Activated naive CD8-positive, alpha-beta T cell treated with anti-CD3 and anti-CD28 coated beads, Interleukin-2, amount 10 ng/mL, durations not matched to agents 7 days and 5 days (primary cell): ENCODE results near the gene TESMIN. TPM values are rescaled to one million over a fixed set of nuclear protein-coding genes. Genes with fewer than 3 reads are reported as not detected.

Experiments used
- ATAC-seq: fragments of 150-1000 bp; cut with Tn5 transposase; one replicate; pipeline ENCODE4 v1.10.0; 2021; ENCODE audit warnings: low read depth, moderate library complexity
- POLR2A ChIA-PET: fragments of 350-600 bp; sonication (Branson Sonifier 250); formaldehyde crosslinking; loops from one replicate; lab custom pipeline; 2021; ENCODE audit warnings: antibody characterized with exemption; lab: Charles Lee
- DNase-seq: peaks from one replicate; pipeline ENCODE4 v3.0.0; 2021
- H3K27ac Mint-ChIP-seq: one replicate; pipeline ENCODE4 v1.8.0; 2022; ENCODE audit warnings: mild to moderate bottlenecking, mixed read lengths
- H3K27me3 Mint-ChIP-seq: one replicate; pipeline ENCODE4 v1.8.0; 2022; ENCODE audit warnings: mild to moderate bottlenecking, moderate library complexity, mixed read lengths
- H3K36me3 Mint-ChIP-seq: one replicate; pipeline ENCODE4 v1.8.0; 2021; ENCODE audit warnings: mild to moderate bottlenecking, mixed read lengths
- H3K4me1 Mint-ChIP-seq: one replicate; pipeline ENCODE4 v1.8.0; 2021; ENCODE audit warnings: mixed read lengths
- H3K4me3 Mint-ChIP-seq: one replicate; pipeline ENCODE4 v1.8.0; 2022; ENCODE audit warnings: mild to moderate bottlenecking, moderate library complexity, mixed read lengths
- H3K9me3 Mint-ChIP-seq: one replicate; pipeline ENCODE4 v1.8.0; 2021; ENCODE audit warnings: mixed read lengths
- total RNA-seq, 2 experiments: library from RNA; stranded (reverse); gene quantifications; one replicate each; pipeline ENCODE4 v1.2.3, GENCODE V29; 2021

The TESMIN gene
- total RNA-seq, 2 experiments from 2014 or later, result 9.2 to 10.5 TPM

DNA sequence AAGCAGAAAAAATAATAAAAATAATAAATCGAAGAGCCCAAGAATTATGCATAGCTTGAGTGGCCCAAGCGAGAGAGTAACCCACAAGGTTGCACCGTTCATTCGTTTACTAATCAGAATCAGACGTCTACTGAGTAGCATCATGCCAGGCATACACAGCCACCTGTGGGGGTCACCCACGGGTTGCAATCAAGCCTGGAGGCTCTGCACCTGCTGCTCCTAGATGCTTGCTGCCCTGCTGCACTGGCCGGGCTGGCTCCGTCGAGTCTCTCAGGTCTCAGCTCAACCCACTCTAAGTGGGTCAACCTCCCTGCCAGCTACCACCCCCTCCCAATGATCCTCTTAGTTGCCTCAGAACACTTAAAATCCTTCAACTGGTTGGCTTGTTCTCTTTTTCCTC lies 2.0 kb upstream of the TESMIN start:
- no peak for DNase-seq
- Mint-ChIP-seq H3K27me3 (peaks cover 3% of the 10 kb centered on the region), H3K4me3 (no peak overlapping the region), H3K4me1 (peaks cover 6% of the 10 kb centered on the region), H3K36me3 (peaks cover 18% of the 10 kb centered on the region), H3K27ac (no peak overlapping the region), H3K9me3 (no peaks in the 10 kb centered on the region)
- ATAC-seq, result no peak
- POLR2A ChIA-PET, result no interaction called here

DNA sequence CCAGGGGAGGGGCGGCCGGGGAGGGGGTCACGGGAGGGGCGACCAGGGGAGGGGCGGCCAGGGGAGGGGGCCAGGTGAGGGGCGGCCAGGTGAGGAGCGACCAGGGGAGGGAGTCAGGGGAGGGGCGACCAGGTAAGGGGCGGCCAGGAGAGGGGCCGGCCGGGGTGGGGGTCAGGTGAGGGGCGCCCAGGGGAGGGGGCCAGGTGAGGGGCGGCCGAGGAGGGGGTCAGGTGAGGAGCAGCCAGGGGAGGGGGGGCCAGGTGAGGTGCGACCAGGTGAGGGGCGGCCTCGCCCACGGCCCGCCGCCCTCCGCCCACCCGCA lies 355 bp downstream of the TESMIN start:
- Mint-ChIP-seq H3K36me3 (peaks cover 8% of the 10 kb centered on the region), H3K4me3 (no peak overlapping the region), H3K27me3 (peaks cover 3% of the 10 kb centered on the region), H3K4me1 (peaks cover 8% of the 10 kb centered on the region), H3K9me3 (no peaks in the 10 kb centered on the region), H3K27ac (no peak overlapping the region)
- POLR2A ChIA-PET, result interaction anchor here (0.8 kb wide), 1 partner anchor 87 kb away, joined by 3 read pairs; no protein-coding TSS in a partner anchor
- DNase-seq (no peak), ATAC-seq (no peak)

DNA sequence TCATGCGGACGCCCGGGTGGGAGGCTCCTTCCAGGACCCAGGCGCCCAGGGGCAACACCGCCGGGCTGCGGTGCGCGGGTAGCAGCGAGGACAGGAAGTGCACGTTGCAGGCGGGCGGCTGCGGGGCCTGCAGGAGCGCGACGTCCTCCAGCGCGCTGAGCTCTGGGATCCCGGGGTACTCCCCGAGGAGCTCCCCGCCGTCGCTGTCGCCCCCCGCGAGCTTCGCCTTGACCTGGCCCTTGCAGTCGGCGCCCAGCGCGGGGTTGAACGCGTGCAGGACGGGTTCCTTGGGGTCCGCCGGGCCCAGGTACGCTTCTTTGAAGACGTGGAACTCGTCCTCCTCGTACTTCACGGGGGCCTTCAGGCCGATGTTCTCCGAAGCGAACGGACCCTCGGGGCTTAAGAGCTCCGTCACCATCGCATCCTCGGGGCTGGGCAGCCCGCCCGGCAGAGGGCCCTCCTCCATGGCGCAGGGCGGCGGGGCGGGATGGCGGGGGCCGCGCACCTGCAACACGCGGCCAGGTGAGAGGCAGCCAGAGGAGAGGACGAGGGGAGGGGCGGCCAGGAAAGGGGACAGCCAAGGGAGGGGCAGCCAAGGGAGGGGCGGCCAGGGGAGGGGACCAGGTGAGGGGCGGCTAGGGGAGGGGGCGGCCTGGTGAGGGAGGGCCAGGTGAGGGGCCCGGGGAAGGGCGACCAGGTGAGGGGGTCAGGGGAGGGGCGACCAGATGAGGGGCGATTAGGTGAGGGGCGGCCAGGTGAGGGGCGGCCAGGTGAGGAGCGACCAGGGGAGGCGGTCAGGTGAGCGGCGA lies 921 bp downstream of the TESMIN start:
- peak overlapping the region; percentile 39 for H3K4me3 Mint-ChIP-seq
- no peak overlapping the region for H3K27ac Mint-ChIP-seq
- DNase-seq (peak; percentile 51), ATAC-seq (no peak)
- POLR2A ChIA-PET, result interaction anchor here (0.8 kb wide), 1 partner anchor 88 kb away, joined by 3 read pairs; no protein-coding TSS in a partner anchor
- peaks cover 8% of the 10 kb centered on the region for H3K36me3 Mint-ChIP-seq
- no peaks in the 10 kb centered on the region for H3K9me3 Mint-ChIP-seq
- H3K27me3 Mint-ChIP-seq, result peaks cover 3% of the 10 kb centered on the region
- peaks cover 8% of the 10 kb centered on the region for H3K4me1 Mint-ChIP-seq

DNA sequence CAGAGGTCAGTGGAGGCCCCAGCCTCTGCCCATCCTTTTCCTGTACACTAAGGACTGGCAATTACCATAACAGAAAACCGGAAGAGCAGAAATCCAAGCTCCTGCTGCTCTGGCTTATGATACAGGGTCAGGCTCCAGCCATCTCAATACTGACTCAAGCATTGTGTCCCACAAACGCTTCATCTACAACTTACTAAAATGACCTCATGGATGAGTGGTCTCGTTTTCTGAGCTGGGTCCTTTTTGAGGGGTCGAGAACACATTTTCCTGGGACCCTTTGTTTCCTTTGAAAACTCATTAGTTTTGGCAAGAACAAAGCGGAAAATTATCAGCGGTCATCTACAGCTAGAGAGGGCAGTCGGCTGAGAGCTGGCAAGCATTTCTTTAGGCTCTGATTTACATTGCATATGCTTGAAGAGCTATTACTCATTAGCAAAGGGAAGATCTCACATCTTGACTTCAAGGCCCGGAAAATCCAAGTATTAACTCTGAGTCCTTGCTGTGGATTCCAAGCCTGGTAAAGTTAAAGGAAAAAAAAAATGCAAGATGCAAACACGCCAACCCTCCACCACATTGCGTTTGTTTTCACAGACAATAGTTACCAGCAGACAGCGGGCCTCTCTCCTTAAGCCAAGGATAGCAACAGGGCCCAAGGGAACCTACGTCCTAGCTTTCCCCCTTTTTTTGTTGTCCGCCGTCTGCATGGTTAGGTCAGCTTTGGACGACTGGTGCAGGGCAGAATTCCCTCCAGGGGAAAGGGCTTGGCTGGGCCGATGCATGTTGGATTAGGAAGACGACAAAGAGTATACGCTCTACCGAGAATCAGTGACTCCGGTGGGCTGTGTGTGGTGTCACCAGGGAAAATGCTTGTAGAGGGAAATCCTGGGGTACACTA lies 1.8 kb downstream of the TESMIN start:
- Mint-ChIP-seq H3K4me1 (peaks cover 8% of the 10 kb centered on the region), H3K27me3 (peaks cover 3% of the 10 kb centered on the region), H3K4me3 (peak overlapping the region; percentile 76), H3K27ac (peak overlapping the region; percentile 50), H3K9me3 (no peaks in the 10 kb centered on the region), H3K36me3 (peaks cover 4% of the 10 kb centered on the region)
- DNase-seq (no peak), ATAC-seq (no peak)
- POLR2A ChIA-PET, result no interaction called here

DNA sequence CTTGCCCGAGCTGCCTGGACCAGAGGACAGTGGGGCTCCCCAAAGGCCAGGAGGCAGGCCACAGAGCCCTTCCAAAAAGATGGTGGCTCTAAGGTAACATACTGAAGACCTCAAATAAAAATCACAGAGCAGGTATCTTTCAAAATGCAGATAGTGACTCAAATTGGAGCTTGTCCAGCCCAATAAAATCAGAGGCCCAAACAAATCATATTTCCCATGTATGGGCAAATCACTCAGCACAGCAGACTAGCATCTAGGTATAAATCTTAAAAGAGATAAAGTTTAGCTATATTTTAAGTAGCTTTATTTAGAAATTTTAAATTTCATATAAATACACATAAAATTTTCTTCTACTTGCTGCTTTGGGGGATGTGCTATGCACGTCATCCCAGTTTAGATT lies 3.3 kb downstream of the TESMIN start:
- H3K9me3 Mint-ChIP-seq, result no peaks in the 10 kb centered on the region
- H3K27me3 Mint-ChIP-seq, result peaks cover 3% of the 10 kb centered on the region
- H3K36me3 Mint-ChIP-seq, result peaks cover 2% of the 10 kb centered on the region
- peaks cover 8% of the 10 kb centered on the region for H3K4me1 Mint-ChIP-seq
- DNase-seq (no peak), ATAC-seq (no peak)
- no peak overlapping the region for H3K27ac Mint-ChIP-seq
- H3K4me3 Mint-ChIP-seq, result no peak overlapping the region
- POLR2A ChIA-PET, result no interaction called here

DNA sequence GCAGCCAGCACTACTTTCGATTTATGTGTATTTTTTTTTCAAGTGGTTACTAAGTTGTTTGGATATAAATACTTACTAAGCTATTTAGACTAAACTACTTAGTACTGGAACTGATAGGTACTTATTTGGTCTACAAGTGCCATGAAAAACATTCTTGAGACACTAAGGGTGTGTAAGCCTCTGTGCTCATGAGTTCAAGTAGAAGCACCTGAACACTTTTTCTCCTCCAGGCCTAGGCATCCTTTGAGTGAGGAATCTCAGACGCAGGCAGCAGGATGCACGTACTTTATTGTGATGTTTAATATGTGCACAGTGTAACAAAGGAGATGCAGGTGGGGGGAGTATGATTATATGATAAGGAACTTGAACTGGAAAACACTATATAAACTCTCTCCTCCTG lies 7.8 kb downstream of the TESMIN start:
- H3K4me1 Mint-ChIP-seq, result peaks cover 2% of the 10 kb centered on the region

DNA sequence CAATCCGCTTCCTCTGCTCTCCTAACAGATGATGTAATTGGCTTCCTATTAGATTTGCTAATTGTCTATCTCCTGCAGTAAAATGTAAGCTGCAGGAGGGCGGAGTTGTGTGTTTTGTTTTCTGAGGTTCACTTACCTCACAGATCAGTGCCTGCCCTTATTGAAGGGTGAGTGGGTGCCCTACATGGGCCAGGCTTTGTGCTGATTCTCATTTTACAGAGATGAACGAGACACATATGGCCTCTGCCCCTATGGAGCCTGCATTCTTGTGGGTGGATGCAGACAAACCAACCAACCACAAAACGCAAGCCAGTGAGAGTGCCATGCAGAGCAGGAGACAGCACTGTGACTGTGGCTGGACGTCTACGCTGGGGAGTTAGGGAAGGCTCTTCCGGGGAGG lies 9.9 kb downstream of the TESMIN start:
- no peak for ATAC-seq
- Mint-ChIP-seq H3K36me3 (peaks cover 1% of the 10 kb centered on the region), H3K9me3 (no peaks in the 10 kb centered on the region), H3K4me3 (no peak overlapping the region), H3K27me3 (no peaks in the 10 kb centered on the region), H3K4me1 (peaks cover under 1% of the 10 kb centered on the region), H3K27ac (no peak overlapping the region)
- no peak for DNase-seq
- POLR2A ChIA-PET, result no interaction called here

More for the DNA sequence above, 7.8 kb downstream of the TESMIN start:
- no peaks in the 10 kb centered on the region for H3K9me3 Mint-ChIP-seq
- DNase-seq, result no peak
- no peak overlapping the region for H3K27ac Mint-ChIP-seq
- POLR2A ChIA-PET, result no interaction called here
- peaks cover 2% of the 10 kb centered on the region for H3K36me3 Mint-ChIP-seq
- ATAC-seq, result no peak
- no peaks in the 10 kb centered on the region for H3K27me3 Mint-ChIP-seq
- no peak overlapping the region for H3K4me3 Mint-ChIP-seq

DNA sequence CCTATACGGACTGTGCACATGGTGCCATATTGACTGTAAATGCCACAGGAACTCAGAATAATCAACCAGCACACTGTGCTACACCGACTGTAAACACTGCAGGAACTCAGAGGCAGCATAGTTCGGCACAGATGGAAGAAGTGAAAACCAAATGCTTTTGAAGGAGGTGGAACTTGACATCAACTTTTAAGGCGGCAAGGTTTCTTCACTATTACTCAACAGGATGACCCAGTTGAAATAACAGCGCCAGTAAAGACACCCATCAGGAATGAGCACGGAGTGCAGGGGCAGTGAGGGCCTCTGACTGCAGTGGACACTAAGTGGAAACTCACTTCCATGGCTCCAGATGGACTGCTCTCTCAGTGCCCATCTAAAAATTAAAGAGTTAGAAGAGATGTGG lies 15.7 kb downstream of the TESMIN start:
- no peak overlapping the region for H3K27ac Mint-ChIP-seq
- POLR2A ChIA-PET, result no interaction called here
- ATAC-seq (no peak), DNase-seq (no peak)
- no peaks in the 10 kb centered on the region for H3K4me1 Mint-ChIP-seq
- H3K4me3 Mint-ChIP-seq, result no peak overlapping the region
- H3K27me3 Mint-ChIP-seq, result peaks cover 7% of the 10 kb centered on the region
- no peaks in the 10 kb centered on the region for H3K36me3 Mint-ChIP-seq
- no peaks in the 10 kb centered on the region for H3K9me3 Mint-ChIP-seq

DNA sequence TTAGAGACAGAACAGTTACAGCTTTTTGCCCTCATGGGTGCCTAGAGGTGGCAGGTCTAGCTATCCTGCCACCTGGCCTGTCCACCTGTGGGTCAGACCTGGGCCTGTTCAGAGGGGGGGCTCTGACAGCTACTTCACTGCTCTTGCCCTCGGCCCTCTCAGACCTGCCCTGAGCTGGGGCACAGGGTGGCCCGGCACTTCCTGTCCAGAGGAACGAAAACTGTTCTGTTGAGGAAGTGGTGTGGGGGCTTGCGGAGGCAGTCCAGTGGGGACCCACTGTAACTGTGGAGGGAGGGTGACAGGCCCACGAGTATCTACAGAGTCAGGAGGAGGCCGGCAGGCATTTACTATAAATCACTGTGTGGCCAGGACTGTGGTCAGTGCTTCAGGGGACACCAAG lies 16.2 kb downstream of the TESMIN start:
- peaks cover 7% of the 10 kb centered on the region for H3K27me3 Mint-ChIP-seq
- no peaks in the 10 kb centered on the region for H3K4me1 Mint-ChIP-seq
- no peak for DNase-seq
- POLR2A ChIA-PET, result no interaction called here
- ATAC-seq, result no peak
- no peak overlapping the region for H3K27ac Mint-ChIP-seq
- no peak overlapping the region for H3K4me3 Mint-ChIP-seq
- H3K9me3 Mint-ChIP-seq, result no peaks in the 10 kb centered on the region
- no peaks in the 10 kb centered on the region for H3K36me3 Mint-ChIP-seq

DNA sequence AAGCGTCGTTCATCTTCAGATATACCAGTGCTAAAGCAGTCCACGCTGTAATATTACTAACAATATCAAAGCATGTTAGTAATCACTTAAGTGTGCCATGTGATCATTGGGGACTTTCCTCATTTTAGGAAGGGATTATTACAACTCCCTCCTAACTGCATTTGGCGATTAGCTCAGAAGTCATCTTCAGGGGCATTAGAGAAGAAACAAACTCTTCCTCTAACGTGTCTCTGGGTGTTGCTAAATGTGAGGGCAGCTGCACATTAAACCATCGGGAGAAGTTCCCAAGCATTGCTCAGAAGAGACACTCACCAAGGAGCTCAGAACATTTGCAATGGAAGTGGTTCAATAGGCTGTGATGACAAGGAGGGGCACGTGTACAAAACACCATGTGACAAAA lies 17.2 kb downstream of the TESMIN start:
- no peaks in the 10 kb centered on the region for H3K9me3 Mint-ChIP-seq

DNA sequence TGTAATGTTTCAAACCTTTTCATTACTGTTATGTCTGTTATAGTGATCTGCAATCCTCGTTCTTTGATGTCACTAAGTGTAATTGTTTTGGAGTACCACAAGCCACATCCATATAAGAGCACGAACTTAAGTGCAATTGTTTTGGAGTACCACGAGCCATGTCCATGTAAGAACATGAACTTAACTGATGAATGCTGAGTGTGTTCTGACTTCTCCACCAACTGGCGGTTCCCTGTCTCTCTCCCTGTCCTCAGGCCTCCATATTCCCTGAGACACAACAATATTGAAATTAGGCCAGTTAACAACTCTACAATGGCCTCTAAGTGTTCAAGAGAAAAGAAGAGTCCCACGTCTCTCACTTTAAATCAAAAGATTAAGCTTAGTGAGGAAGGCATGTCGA lies 23.5 kb downstream of the TESMIN start:
- Mint-ChIP-seq H3K27ac (no peak overlapping the region), H3K4me3 (no peak overlapping the region), H3K9me3 (no peaks in the 10 kb centered on the region), H3K27me3 (peaks cover 21% of the 10 kb centered on the region), H3K36me3 (no peaks in the 10 kb centered on the region), H3K4me1 (no peaks in the 10 kb centered on the region)
- POLR2A ChIA-PET, result no interaction called here
- DNase-seq (no peak), ATAC-seq (no peak)

More for the DNA sequence above, 17.2 kb downstream of the TESMIN start:
- H3K36me3 Mint-ChIP-seq, result no peaks in the 10 kb centered on the region
- DNase-seq (no peak), ATAC-seq (no peak)
- H3K4me1 Mint-ChIP-seq, result no peaks in the 10 kb centered on the region
- H3K27ac Mint-ChIP-seq, result no peak overlapping the region
- peaks cover 9% of the 10 kb centered on the region for H3K27me3 Mint-ChIP-seq
- POLR2A ChIA-PET, result no interaction called here
- H3K4me3 Mint-ChIP-seq, result no peak overlapping the region

DNA sequence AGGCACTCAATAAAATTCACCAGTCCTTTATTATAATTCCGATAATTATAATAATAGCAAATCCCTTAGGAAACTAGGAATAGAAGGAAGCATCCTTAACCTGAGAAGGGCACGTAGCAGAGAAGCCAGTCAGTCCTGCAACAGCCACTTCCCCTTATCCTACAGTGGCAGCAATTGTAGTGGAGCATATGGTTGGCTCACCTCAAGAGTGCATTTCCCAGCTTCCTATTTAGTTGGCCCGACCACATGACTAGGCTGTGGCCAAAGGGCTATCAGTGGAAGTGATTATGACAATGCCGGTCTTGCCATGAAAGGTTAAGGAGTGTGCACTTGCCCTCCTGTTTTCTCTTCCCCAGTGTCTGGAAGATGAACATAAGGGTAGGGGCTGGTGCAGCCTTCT lies 27.0 kb downstream of the TESMIN start:
- Mint-ChIP-seq H3K4me1 (no peaks in the 10 kb centered on the region), H3K4me3 (no peak overlapping the region), H3K27me3 (peaks cover 23% of the 10 kb centered on the region), H3K27ac (no peak overlapping the region), H3K36me3 (no peaks in the 10 kb centered on the region), H3K9me3 (peaks cover 5% of the 10 kb centered on the region)
- POLR2A ChIA-PET, result no interaction called here
- DNase-seq, result no peak
- ATAC-seq, result no peak

DNA sequence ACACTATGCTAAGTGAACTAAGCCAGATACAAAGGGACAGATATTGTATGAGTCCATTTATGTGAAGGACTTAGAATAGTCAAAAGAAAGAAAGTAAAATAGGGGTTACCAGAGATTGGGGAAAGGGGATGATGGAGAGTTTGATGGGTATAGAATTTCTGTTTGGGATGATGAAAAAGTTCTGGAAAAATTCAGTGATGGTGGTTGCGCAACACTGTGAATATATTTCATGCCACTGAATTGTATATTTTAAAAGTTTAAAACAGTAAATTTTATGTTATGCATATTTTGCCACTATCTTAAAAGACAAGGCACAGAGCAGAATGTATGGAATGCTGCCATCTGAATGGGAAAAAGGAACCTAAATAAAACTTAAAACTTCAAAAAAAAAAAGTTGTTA lies 29.2 kb downstream of the TESMIN start:
- Mint-ChIP-seq H3K27ac (no peak overlapping the region), H3K9me3 (peaks cover 8% of the 10 kb centered on the region), H3K27me3 (peaks cover 16% of the 10 kb centered on the region), H3K36me3 (no peaks in the 10 kb centered on the region), H3K4me3 (no peak overlapping the region), H3K4me1 (no peaks in the 10 kb centered on the region)
- ATAC-seq (no peak), DNase-seq (no peak)
- POLR2A ChIA-PET, result no interaction called here

DNA sequence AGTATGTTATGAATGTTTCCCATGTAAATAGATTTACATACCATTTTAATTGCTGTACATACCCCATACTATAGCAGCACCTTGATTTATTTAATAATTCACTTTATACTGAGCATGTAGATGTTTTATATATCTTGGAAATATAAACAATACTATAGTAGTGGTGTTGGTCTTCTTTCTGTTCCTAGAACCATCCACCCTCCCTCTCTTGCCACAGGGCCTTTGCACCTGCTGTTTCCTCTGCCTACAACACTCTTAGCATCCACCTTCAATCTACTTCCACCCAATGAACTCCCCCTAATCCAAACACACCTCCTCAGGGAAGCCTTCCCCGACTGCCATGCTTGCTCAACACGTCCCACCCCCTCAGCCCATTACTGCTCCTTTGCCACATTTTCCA lies 30.2 kb downstream of the TESMIN start:
- Mint-ChIP-seq H3K4me1 (no peaks in the 10 kb centered on the region), H3K4me3 (no peak overlapping the region), H3K27me3 (peaks cover 13% of the 10 kb centered on the region), H3K9me3 (peaks cover 8% of the 10 kb centered on the region), H3K36me3 (no peaks in the 10 kb centered on the region), H3K27ac (no peak overlapping the region)
- no peak for ATAC-seq
- POLR2A ChIA-PET, result no interaction called here
- no peak for DNase-seq
